ENCODE results near the gene SLC36A2.

DNA sequence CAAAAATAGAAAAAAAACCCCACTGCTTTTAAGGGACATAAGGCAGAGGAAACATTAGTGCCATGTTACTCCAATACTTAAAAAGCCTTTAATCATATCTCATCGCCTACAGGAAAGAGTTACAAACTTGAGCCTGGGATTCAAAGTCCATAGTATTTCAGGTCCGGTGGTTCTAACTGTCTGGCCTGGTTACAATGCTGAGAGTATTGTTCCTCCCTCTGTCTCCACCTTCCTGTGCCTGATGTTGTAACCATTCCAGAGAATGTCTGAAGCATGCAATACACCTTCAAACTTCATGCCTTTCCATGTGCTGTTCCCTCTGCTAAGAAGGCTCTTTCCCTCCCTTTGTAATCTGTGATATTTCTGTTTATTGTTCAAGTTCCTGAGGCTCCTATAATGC lies 41.6 kb upstream of the SLC36A2 start:
- TF ChIP-seq, protein P1, sequence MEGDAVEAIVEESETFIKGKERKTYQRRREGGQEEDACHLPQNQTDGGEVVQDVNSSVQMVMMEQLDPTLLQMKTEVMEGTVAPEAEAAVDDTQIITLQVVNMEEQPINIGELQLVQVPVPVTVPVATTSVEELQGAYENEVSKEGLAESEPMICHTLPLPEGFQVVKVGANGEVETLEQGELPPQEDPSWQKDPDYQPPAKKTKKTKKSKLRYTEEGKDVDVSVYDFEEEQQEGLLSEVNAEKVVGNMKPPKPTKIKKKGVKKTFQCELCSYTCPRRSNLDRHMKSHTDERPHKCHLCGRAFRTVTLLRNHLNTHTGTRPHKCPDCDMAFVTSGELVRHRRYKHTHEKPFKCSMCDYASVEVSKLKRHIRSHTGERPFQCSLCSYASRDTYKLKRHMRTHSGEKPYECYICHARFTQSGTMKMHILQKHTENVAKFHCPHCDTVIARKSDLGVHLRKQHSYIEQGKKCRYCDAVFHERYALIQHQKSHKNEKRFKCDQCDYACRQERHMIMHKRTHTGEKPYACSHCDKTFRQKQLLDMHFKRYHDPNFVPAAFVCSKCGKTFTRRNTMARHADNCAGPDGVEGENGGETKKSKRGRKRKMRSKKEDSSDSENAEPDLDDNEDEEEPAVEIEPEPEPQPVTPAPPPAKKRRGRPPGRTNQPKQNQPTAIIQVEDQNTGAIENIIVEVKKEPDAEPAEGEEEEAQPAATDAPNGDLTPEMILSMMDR (IDR thresholded peaks at IDR 0.05): no peak
- no peak for TF ChIP-seq POLR2AphosphoS5 (IDR thresholded peaks at IDR 0.05)

Data from esophagus muscularis mucosa (tissue), 3 donors.